PC-9 (cell line): ENCODE measurements around the gene ADCY4.

Source experiments
- EZH2 ChIP-seq: fragments of 200-600 bp; sonication (generic); IDR thresholded peaks from 2 replicates; pipeline ENCODE4 v1.8.0; 2017; ENCODE audit warnings: antibody characterized with exemption, low read depth
- TF ChIP-seq, protein P1 (sequence below): fragments of 200-600 bp; sonication (generic); conservative IDR thresholded peaks from 2 replicates; pipeline ENCODE4 v1.6.1; 2017; ENCODE audit warnings: mixed run types, antibody characterized with exemption, mild to moderate bottlenecking, moderate library complexity

DNA sequence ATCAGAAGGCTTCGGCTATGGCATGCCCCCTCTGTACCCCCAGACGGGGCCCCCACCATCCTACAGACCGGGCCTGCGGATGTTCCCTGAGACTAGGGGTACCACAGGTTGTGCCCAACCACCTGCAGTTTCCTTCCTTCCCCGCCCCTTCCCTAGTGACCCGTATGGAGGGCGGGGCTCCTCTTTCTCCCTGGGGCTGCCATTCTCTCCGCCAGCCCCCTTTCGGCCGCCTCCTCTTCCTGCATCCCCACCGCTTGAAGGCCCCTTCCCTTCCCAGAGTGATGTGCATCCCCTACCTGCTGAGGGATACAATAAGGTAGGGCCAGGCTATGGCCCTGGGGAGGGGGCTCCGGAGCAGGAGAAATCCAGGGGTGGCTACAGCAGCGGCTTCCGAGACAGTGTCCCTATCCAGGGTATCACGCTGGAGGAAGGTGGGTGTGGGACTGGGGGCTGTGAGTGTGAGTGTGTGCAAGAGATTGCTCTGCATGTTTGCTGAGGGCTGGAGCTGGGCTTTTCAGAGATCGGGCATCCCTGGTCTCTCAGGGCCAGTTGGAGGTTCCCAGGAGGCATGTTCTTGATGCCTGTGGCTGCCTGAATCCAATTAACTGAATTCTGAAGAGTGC is 41.7 kb upstream of the ADCY4 start:
- no peak for TF ChIP-seq EZH2
- TF ChIP-seq, protein P1, sequence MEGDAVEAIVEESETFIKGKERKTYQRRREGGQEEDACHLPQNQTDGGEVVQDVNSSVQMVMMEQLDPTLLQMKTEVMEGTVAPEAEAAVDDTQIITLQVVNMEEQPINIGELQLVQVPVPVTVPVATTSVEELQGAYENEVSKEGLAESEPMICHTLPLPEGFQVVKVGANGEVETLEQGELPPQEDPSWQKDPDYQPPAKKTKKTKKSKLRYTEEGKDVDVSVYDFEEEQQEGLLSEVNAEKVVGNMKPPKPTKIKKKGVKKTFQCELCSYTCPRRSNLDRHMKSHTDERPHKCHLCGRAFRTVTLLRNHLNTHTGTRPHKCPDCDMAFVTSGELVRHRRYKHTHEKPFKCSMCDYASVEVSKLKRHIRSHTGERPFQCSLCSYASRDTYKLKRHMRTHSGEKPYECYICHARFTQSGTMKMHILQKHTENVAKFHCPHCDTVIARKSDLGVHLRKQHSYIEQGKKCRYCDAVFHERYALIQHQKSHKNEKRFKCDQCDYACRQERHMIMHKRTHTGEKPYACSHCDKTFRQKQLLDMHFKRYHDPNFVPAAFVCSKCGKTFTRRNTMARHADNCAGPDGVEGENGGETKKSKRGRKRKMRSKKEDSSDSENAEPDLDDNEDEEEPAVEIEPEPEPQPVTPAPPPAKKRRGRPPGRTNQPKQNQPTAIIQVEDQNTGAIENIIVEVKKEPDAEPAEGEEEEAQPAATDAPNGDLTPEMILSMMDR: no peak
